Lung (tissue), 12 donors: ENCODE measurements around the gene ADM5. TPM values are rescaled to one million over a fixed set of nuclear protein-coding genes. Genes with fewer than 3 reads are reported as not detected.

Experiments
- ATAC-seq: fragments of 200-7000 bp; cut with Tn5 transposase; one replicate; pipeline ENCODE4 v1.9.1; 2020; ENCODE audit warnings: moderate number of reproducible peaks; ENCODE audit not compliant: insufficient read depth, low FRiP score
- DNase-seq, 3 donors: peaks; one replicate each; pipeline ENCODE4 v3.0.0-alpha.2; 2013 to 2017
- H3K27ac ChIP-seq, 2 donors: one replicate each; pipeline ENCODE4 v1.5.1; 2013; ENCODE audit warnings: mild to moderate bottlenecking in 2 of 2, moderate library complexity in 2 of 2, control low read depth in 1 of 2, inconsistent platforms in 1 of 2, low read depth in 1 of 2, low read length in 1 of 2
- H3K27me3 ChIP-seq, 3 donors: one replicate each; pipeline ENCODE4 v1.5.1; 2013; ENCODE audit warnings: low read length in 2 of 3; ENCODE audit not compliant: control insufficient read depth in 3 of 3, insufficient read depth in 3 of 3
- H3K36me3 ChIP-seq, 4 donors: one replicate each; pipeline ENCODE4 v1.5.1; 2013; ENCODE audit warnings: low read length in 4 of 4, mild to moderate bottlenecking in 1 of 4, moderate library complexity in 1 of 4; ENCODE audit not compliant: control insufficient read depth in 4 of 4, insufficient read depth in 4 of 4
- H3K4me1 ChIP-seq, 5 donors: one replicate each; pipeline ENCODE4 v1.5.1; 2013; ENCODE audit warnings: low read length in 5 of 5, mild to moderate bottlenecking in 2 of 5, moderate library complexity in 1 of 5; ENCODE audit not compliant: control insufficient read depth in 5 of 5, insufficient read depth in 5 of 5
- H3K4me3 ChIP-seq: one replicate; pipeline ENCODE4 v1.5.1; 2013; ENCODE audit warnings: mild to moderate bottlenecking, control low read depth, moderate library complexity
- H3K9ac ChIP-seq, 2 donors: one replicate each; pipeline ENCODE4 v1.5.1; 2013; ENCODE audit warnings: low read length in 2 of 2, control low read depth in 1 of 2; ENCODE audit not compliant: insufficient read depth in 1 of 2
- H3K9me3 ChIP-seq, 4 donors: one replicate each; pipeline ENCODE4 v1.5.1; 2013; ENCODE audit warnings: low read length in 3 of 4, mild to moderate bottlenecking in 1 of 4, moderate library complexity in 1 of 4; ENCODE audit not compliant: control insufficient read depth in 4 of 4, insufficient read depth in 3 of 4
- WGBS, 2 donors: extraction: QIAGEN DNeasy Blood & Tissue Kit; methylation state at CpG; one replicate each; pipeline ENCODE4 v1.1.7; 2013; 5-methylcytosine and 5-hydroxymethylcytosine counted together
- polyA plus RNA-seq, 2 donors: library from polyadenylated mRNA; stranded (reverse); fragments of 200-250 nt; gene quantifications; one replicate each; pipeline ENCODE4 v1.2.1, GENCODE V29; 2013
- total RNA-seq, 2 donors: library from RNA; depleted of rRNA in 1 of 2; stranded (reverse); fragments of >200 nt in 1 of 2; gene quantifications; one replicate each; pipeline ENCODE4 v1.2.1, GENCODE V29; 2014 to 2021
- TF ChIP-seq, protein P1 (sequence below): IDR thresholded peaks from 2 replicates; pipeline ENCODE4 v1.5.1; 2012; ENCODE audit warnings: mild to moderate bottlenecking; ENCODE audit errors: control extremely low read depth, extremely low read depth
- donor health status: control.
- donor health status: control.
- donor health status: Bipolar disorder and iron deficiency.
- donor health status: healthy.
- donor health status: DM: yes; HTN: yes; CAD: no.

ADM5 gene
- total and polyA plus RNA-seq, 4 donors, result 0.60 to 4.2 (median 3.0) TPM

- DNase-seq (no peak), ATAC-seq (no peak)
- Histone ChIP-seq H3K27ac (no peak overlapping the region), H3K9ac (no peak overlapping the region), H3K4me3 (no peak overlapping the region), H3K9me3 (no peaks in the 10 kb centered on the region), H3K27me3 (no peaks in the 10 kb centered on the region), H3K36me3 (peaks cover 21 to 92% (median 37%) of the 10 kb centered on the region in 4 donors), H3K4me1 (no peaks in the 10 kb centered on the region)
- 87 to 90% methylated on average over 10 of the region's 10 CpGs for WGBS, 2 donors
- TF ChIP-seq, protein P1, sequence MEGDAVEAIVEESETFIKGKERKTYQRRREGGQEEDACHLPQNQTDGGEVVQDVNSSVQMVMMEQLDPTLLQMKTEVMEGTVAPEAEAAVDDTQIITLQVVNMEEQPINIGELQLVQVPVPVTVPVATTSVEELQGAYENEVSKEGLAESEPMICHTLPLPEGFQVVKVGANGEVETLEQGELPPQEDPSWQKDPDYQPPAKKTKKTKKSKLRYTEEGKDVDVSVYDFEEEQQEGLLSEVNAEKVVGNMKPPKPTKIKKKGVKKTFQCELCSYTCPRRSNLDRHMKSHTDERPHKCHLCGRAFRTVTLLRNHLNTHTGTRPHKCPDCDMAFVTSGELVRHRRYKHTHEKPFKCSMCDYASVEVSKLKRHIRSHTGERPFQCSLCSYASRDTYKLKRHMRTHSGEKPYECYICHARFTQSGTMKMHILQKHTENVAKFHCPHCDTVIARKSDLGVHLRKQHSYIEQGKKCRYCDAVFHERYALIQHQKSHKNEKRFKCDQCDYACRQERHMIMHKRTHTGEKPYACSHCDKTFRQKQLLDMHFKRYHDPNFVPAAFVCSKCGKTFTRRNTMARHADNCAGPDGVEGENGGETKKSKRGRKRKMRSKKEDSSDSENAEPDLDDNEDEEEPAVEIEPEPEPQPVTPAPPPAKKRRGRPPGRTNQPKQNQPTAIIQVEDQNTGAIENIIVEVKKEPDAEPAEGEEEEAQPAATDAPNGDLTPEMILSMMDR, result no peak
These were observed 34.8 kb upstream of the ADM5 start for GRCh38 chr19:49654581-49654980.

- no peak for DNase-seq
- Histone ChIP-seq H3K27ac (no peak overlapping the region), H3K27me3 (no peaks in the 10 kb centered on the region)
These were observed 33.6 kb upstream of the ADM5 start for GRCh38 chr19:49655570-49656455.

DNA sequence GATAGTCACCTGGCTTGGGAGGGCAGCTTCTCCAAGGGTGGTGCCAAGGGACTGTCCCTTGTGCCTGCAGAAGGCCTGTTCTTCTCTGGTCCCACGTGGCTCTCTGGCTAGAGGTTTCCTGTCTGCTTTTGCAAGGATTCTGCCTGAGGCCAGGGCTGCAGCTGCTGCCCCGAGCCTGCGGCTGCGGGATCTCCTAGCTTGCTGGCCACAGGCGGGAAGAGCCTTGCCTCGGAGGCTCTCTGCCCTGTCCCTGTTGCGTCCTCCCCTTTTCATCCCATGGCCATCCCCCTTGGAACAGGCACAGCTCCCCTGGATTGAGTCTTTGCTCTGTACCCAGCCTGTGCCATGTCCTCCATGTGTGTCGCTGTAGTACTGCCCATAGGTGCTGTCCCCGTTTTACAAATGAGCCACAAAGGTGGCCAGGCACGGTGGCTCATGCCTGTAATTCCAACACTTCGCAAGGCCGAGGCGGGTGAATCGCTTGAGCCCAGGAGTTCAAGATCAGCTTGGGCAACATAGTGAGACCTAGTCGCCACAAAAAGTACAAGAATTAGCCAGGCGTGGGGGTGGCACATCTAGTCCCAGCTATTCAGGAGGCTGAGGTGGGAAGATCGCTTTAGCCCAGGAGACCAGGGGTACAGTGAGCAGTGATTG, 32.8 kb upstream of the ADM5 start:
- 93 to 94% methylated on average over 17 of the region's 17 CpGs for WGBS, 2 donors
- H3K36me3 ChIP-seq, result peaks cover 15 to 93% (median 49%) of the 10 kb centered on the region in 4 donors

More at GRCh38 chr19:49655570-49656455, 33.6 kb upstream of the ADM5 start:
- TF ChIP-seq, protein P1, result no peak
- H3K9ac ChIP-seq, result no peak overlapping the region
- no peaks in the 10 kb centered on the region for H3K4me1 ChIP-seq
- WGBS, 2 donors, result 93% methylated on average over 23 of the region's 23 CpGs
- no peak for ATAC-seq
- no peak overlapping the region for H3K4me3 ChIP-seq
- H3K9me3 ChIP-seq, result no peaks in the 10 kb centered on the region
- peaks cover 21 to 94% (median 46%) of the 10 kb centered on the region in 4 donors for H3K36me3 ChIP-seq

More for the DNA sequence above, 32.8 kb upstream of the ADM5 start:
- DNase-seq (no peak), ATAC-seq (no peak)
- H3K4me1 ChIP-seq, result no peaks in the 10 kb centered on the region
- H3K9ac ChIP-seq, result no peak overlapping the region
- no peak overlapping the region for H3K27ac ChIP-seq
- H3K4me3 ChIP-seq, result no peak overlapping the region
- TF ChIP-seq, protein P1, result no peak
- no peaks in the 10 kb centered on the region for H3K9me3 ChIP-seq
- H3K27me3 ChIP-seq, result no peaks in the 10 kb centered on the region
